HEK293 (cell line): ENCODE measurements around the gene MYOZ1.

Experiments
- CTCF ChIP-seq: fragments of 450-650 bp; formaldehyde crosslinking; IDR thresholded peaks from 2 replicates; pipeline ENCODE4 v1.5.1; 2016; ENCODE audit warnings: missing biosample characterization, missing genetic modification characterization
- KLF7 ChIP-seq: fragments of 450-650 bp; formaldehyde crosslinking; IDR thresholded peaks from 2 replicates; pipeline ENCODE4 v1.5.1; 2016; ENCODE audit warnings: missing biosample characterization, missing genetic modification characterization, borderline replicate concordance
- YY1 ChIP-seq: fragments of 450-650 bp; formaldehyde crosslinking; IDR thresholded peaks from 2 replicates; pipeline ENCODE4 v1.5.1; 2018; ENCODE audit warnings: missing biosample characterization, missing genetic modification characterization
- ZNF114 ChIP-seq: fragments of 450-650 bp; formaldehyde crosslinking; IDR thresholded peaks from 2 replicates; pipeline ENCODE4 v1.5.0; 2017; ENCODE audit warnings: missing biosample characterization, missing genetic modification characterization
- ZNF24 ChIP-seq: fragments of 450-650 bp; formaldehyde crosslinking; IDR thresholded peaks from 2 replicates; pipeline ENCODE4 v1.5.1; 2016; ENCODE audit warnings: missing biosample characterization, missing genetic modification characterization
- ZNF449 ChIP-seq: fragments of 450-650 bp; formaldehyde crosslinking; IDR thresholded peaks from 2 replicates; pipeline ENCODE4 v1.5.1; 2017; ENCODE audit warnings: missing biosample characterization, mild to moderate bottlenecking, missing genetic modification characterization, moderate library complexity
- ZNF558 ChIP-seq: fragments of 450-650 bp; formaldehyde crosslinking; IDR thresholded peaks from 2 replicates; pipeline ENCODE4 v1.5.1; 2016; ENCODE audit warnings: missing biosample characterization, missing genetic modification characterization
- TF ChIP-seq, protein P1 (sequence below): fragments of 450-650 bp; formaldehyde crosslinking; IDR thresholded peaks from 2 replicates; pipeline ENCODE4 v1.5.1; 2016; ENCODE audit warnings: missing biosample characterization, missing genetic modification characterization, low read depth

DNA sequence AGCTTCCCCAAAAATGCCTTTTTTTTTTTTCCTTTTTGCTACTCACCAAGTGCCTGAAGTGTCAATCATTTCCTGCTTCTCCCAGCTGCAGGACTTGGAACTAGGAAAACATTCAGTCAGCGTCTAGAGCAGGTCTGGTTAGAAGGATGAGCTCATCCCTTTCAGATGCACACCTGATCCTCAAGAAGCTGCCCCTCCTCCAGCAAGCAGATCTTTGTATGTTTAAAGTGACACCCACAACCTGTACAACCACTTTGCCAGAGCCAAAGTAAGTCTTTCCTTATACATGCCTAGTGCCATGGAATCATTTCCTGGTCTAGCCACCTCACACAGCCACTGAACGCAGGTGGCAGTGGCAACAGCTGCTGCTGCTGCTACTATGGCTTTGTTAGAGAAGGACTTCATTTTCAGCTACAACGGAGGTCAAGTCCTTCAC is 39.8 kb downstream of the MYOZ1 start:
- no peak for TF ChIP-seq ZNF558 (tag by site-specific recombination)
- TF ChIP-seq CTCF (tag by site-specific recombination), result no peak
- no peak for TF ChIP-seq ZNF114
- no peak for TF ChIP-seq KLF7
- TF ChIP-seq, protein P1, sequence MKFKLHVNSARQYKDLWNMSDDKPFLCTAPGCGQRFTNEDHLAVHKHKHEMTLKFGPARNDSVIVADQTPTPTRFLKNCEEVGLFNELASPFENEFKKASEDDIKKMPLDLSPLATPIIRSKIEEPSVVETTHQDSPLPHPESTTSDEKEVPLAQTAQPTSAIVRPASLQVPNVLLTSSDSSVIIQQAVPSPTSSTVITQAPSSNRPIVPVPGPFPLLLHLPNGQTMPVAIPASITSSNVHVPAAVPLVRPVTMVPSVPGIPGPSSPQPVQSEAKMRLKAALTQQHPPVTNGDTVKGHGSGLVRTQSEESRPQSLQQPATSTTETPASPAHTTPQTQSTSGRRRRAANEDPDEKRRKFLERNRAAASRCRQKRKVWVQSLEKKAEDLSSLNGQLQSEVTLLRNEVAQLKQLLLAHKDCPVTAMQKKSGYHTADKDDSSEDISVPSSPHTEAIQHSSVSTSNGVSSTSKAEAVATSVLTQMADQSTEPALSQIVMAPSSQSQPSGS (tag by site-specific recombination), result peak; percentile 56
- TF ChIP-seq YY1, result no peak
- no peak for TF ChIP-seq ZNF449
- no peak for TF ChIP-seq ZNF24 (tag by site-specific recombination)
